ENCODE data around the gene RBAK. TPM values are rescaled to one million over a fixed set of nuclear protein-coding genes. Genes with fewer than 3 reads are reported as not detected.
A peak's percentile ranks its signal among the peaks of the same experiment; 100 is the strongest.
"Not testable (repeated sequence)": the region's sequence is repeated elsewhere in the genome, so short reads cannot be mapped to it uniquely, and the experiment has no call there.

RBAK gene
- 5.0 and 5.3 TPM in 2 replicates for total RNA-seq (2014; rRNA removed; shearing (Covaris generic))
- polyA plus RNA-seq (2015; cell fraction: cytosol; rRNA removed): 3.1 and 4.7 TPM in 2 replicates
- polyA plus RNA-seq (2015; cell fraction: nucleus; rRNA removed): 10.2 and 11.0 TPM in 2 replicates

GRCh38 chr7:5045558-5046396 lies at the start of gene RBAK:
RBAK (plus strand) TSS chr7:5045860; CDS start chr7:5048077, 2,217 bp downstream.
- peak; percentile 90 for DNase-seq (ENCODE audit: low read depth)

GRCh38 chr7:4996696-4997222 lies 48.9 kb upstream of the RBAK start:
- no peak for DNase-seq (ENCODE audit: low read depth)

GRCh38 chr7:4998244-4998643 lies 47.4 kb upstream of the RBAK start:
- DNase-seq (ENCODE audit: low read depth): no peak

- no peak for DNase-seq (ENCODE audit: low read depth)
Observed at GRCh38 chr7:4998910-4999309, 46.8 kb upstream of the RBAK start.

- no peak for DNase-seq (ENCODE audit: low read depth)
Observed at GRCh38 chr7:4999369-4999950, 46.2 kb upstream of the RBAK start.

GRCh38 chr7:5001003-5001402 lies 44.7 kb upstream of the RBAK start:
- no peak for DNase-seq (ENCODE audit: low read depth)

GRCh38 chr7:5001911-5002310 lies 43.7 kb upstream of the RBAK start:
- no peak for DNase-seq (ENCODE audit: low read depth)

GRCh38 chr7:5005066-5005465 lies 40.6 kb upstream of the RBAK start:
- no peak for DNase-seq (ENCODE audit: low read depth)

- no peak for DNase-seq (ENCODE audit: low read depth)
Observed at GRCh38 chr7:5012985-5013384, 32.7 kb upstream of the RBAK start.

GRCh38 chr7:5015936-5016335 lies 29.7 kb upstream of the RBAK start:
- not testable (repeated sequence) for DNase-seq (ENCODE audit: low read depth)

GRCh38 chr7:5017626-5018025 lies 28.0 kb upstream of the RBAK start:
- DNase-seq (ENCODE audit: low read depth): not testable (repeated sequence)

- no peak for DNase-seq (ENCODE audit: low read depth)
Observed at GRCh38 chr7:5020098-5020497, 25.6 kb upstream of the RBAK start.

GRCh38 chr7:5020976-5021550 lies 24.6 kb upstream of the RBAK start:
- not testable (repeated sequence) for DNase-seq (ENCODE audit: low read depth)

- DNase-seq (ENCODE audit: low read depth): not testable (repeated sequence)
Observed at GRCh38 chr7:5023626-5024025, 22.0 kb upstream of the RBAK start.

- peak; percentile 58 for DNase-seq (ENCODE audit: low read depth)
Observed at GRCh38 chr7:5027796-5028410, 17.8 kb upstream of the RBAK start.

- DNase-seq (ENCODE audit: low read depth): not testable (repeated sequence)
Observed at GRCh38 chr7:5033186-5033585, 12.5 kb upstream of the RBAK start.

- DNase-seq (ENCODE audit: low read depth): no peak
Observed at GRCh38 chr7:5035276-5035675, 10.4 kb upstream of the RBAK start.

- no peak for DNase-seq (ENCODE audit: low read depth)
Observed at GRCh38 chr7:5036446-5036845, 9.2 kb upstream of the RBAK start.

GRCh38 chr7:5041047-5041446 lies 4.6 kb upstream of the RBAK start:
- no peak for DNase-seq (ENCODE audit: low read depth)

GRCh38 chr7:5043661-5044060 lies 2.0 kb upstream of the RBAK start:
- no peak for DNase-seq (ENCODE audit: low read depth)

GRCh38 chr7:5046397-5046732 lies 705 bp downstream of the RBAK start:
- not testable (repeated sequence) for DNase-seq (ENCODE audit: low read depth)

GRCh38 chr7:5047127-5047526 lies 1.5 kb downstream of the RBAK start:
- DNase-seq (ENCODE audit: low read depth): not testable (repeated sequence)
